Smooth muscle cell (in vitro differentiated cells): Measurements from ENCODE around the gene IQSEC3. TPM values are rescaled to one million over a fixed set of nuclear protein-coding genes. Genes with fewer than 3 reads are reported as not detected.

Experiments used
- DNase-seq: peaks from one replicate; lab custom pipeline; 2025; ENCODE audit not compliant: unreplicated experiment; lab: John Stamatoyannopoulos, UW
- H2AFZ ChIP-seq: fragments of 200-600 bp; sonication (generic); 2 replicates; pipeline ENCODE4 v1.6.0; 2016; ENCODE audit warnings: antibody characterized with exemption, low read depth, mild to moderate bottlenecking
- H3F3A ChIP-seq: fragments of 200-600 bp; sonication (generic); 2 replicates; pipeline ENCODE4 v1.6.0; 2017; ENCODE audit warnings: antibody characterized with exemption, low read depth
- H3K27ac ChIP-seq: fragments of 200-600 bp; sonication (generic); 2 replicates; pipeline ENCODE4 v1.5.1; 2016; ENCODE audit warnings: low read depth, mild to moderate bottlenecking
- H3K27me3 ChIP-seq: fragments of 200-600 bp; sonication (generic); 2 replicates; pipeline ENCODE4 v1.6.1; 2016; ENCODE audit warnings: low read depth, mild to moderate bottlenecking
- H3K36me3 ChIP-seq: fragments of 200-600 bp; sonication (generic); 2 replicates; pipeline ENCODE4 v1.5.1; 2016; ENCODE audit warnings: low read depth
- H3K4me1 ChIP-seq: fragments of 200-600 bp; sonication (generic); 2 replicates; pipeline ENCODE4 v1.5.1; 2016; ENCODE audit warnings: low read depth
- H3K4me2 ChIP-seq: fragments of 200-600 bp; sonication (generic); 2 replicates; pipeline ENCODE4 v1.6.0; 2016; ENCODE audit warnings: mild to moderate bottlenecking
- H3K4me3 ChIP-seq: fragments of 200-600 bp; sonication (generic); 2 replicates; pipeline ENCODE4 v1.5.1; 2016; ENCODE audit warnings: mild to moderate bottlenecking
- H3K79me2 ChIP-seq: fragments of 200-600 bp; sonication (generic); 2 replicates; pipeline ENCODE4 v1.6.0; 2016; ENCODE audit warnings: low read depth, mild to moderate bottlenecking
- H3K9ac ChIP-seq: fragments of 200-600 bp; sonication (generic); 2 replicates; pipeline ENCODE4 v1.6.0; 2016; ENCODE audit warnings: low read depth
- H3K9me3 ChIP-seq: fragments of 200-600 bp; sonication (generic); replicated peaks from 2 replicates; pipeline ENCODE4 v1.5.1; 2016; ENCODE audit warnings: low read depth
- H4K20me1 ChIP-seq: fragments of 200-600 bp; sonication (generic); 2 replicates; pipeline ENCODE4 v1.6.0; 2016; ENCODE audit warnings: low read depth
- WGBS: methylation state at CpG from one replicate; pipeline ENCODE4 v1.1.7; 2016; ENCODE audit warnings: low lambda C conversion rate; 5-methylcytosine and 5-hydroxymethylcytosine counted together
- polyA plus RNA-seq: library from polyadenylated mRNA; unstranded; fragments of >200 nt; fragmentation: Nextera tagmentation; extraction: Ambion mirVana; gene quantifications from 2 replicates; pipeline ENCODE4 v1.2.1, GENCODE V29; 2016
- total RNA-seq: library from RNA; depleted of rRNA; stranded (reverse); fragments of >200 nt; gene quantifications from 2 replicates; pipeline ENCODE4 v1.2.3, GENCODE V29; 2014
- TF ChIP-seq, protein P1 (sequence below): fragments of 200-600 bp; sonication (generic); IDR thresholded peaks from 2 replicates; pipeline ENCODE4 v1.5.1; 2017; ENCODE audit warnings: borderline replicate concordance, mild to moderate bottlenecking, antibody characterized with exemption; ENCODE audit not compliant: insufficient read depth, poor library complexity, severe bottlenecking

Gene IQSEC3
- total and polyA plus RNA-seq, 2 experiments from 2014 or later: 0.72 to 2.4 TPM

DNA sequence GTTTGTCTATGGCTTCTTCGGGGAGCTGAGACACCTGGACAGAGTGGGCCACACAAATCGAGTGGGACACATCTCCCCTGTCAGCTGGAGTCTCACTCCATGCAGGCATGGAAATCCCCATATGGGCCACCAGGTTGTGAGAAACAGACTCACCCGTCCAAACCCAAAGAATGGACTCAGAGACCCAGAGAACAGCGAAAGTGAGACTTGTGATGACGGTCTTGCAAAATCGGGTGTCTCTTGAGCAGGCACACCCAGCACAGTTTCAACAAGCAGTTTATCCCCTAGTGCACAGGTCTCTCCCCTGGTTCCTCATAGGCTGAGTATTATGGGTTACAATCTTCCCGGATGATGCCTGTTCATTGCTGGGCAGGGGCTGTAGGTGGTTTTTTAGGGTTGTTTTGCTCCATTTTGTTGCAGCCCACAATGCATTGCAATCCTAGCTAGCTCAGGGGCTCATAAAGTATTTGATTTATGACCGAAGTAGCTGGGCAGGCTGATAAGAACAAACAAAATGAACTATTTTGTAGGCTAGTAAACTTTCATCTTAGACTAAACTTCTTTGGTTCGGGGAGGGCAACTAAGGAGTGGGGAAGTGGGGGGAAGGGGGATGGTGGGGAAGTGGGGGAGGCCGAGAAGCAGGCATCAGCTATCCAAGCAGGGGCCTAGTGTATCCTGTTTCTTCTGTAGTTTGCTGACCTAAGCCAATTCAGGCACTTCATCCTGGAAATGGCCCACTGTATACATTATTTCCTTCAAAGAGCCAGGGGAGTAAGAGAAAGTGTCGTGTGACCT is 45.3 kb downstream of the IQSEC3 start:
- H3K27ac ChIP-seq: no peak overlapping the region
- 56% methylated on average over 11 of the region's 11 CpGs for WGBS

DNA sequence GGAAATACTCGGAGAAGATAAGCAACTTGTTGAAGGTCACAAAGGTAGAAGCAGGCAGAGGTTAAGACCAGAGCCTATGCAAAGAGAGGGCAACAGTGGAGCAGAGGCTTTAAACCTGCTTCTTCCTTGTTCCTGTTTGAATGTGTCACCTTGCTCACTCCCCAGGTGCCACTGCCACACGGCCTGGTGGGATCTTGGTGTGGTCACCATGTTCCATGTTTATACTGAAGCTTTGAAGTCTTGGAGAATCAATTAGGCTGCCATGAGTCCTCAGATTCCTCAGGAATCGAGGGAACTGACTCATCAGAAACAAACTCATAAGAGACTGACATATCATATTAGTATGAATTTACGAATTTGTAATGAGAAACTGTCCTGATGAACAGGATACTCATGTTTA is 46.8 kb downstream of the IQSEC3 start:
- H3K36me3 ChIP-seq: no peaks in the 10 kb centered on the region
- H4K20me1 ChIP-seq: no peaks in the 10 kb centered on the region
- no peak overlapping the region for H3K4me2 ChIP-seq
- TF ChIP-seq, protein P1, sequence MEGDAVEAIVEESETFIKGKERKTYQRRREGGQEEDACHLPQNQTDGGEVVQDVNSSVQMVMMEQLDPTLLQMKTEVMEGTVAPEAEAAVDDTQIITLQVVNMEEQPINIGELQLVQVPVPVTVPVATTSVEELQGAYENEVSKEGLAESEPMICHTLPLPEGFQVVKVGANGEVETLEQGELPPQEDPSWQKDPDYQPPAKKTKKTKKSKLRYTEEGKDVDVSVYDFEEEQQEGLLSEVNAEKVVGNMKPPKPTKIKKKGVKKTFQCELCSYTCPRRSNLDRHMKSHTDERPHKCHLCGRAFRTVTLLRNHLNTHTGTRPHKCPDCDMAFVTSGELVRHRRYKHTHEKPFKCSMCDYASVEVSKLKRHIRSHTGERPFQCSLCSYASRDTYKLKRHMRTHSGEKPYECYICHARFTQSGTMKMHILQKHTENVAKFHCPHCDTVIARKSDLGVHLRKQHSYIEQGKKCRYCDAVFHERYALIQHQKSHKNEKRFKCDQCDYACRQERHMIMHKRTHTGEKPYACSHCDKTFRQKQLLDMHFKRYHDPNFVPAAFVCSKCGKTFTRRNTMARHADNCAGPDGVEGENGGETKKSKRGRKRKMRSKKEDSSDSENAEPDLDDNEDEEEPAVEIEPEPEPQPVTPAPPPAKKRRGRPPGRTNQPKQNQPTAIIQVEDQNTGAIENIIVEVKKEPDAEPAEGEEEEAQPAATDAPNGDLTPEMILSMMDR: no peak
- no peaks in the 10 kb centered on the region for H3F3A ChIP-seq
- H3K4me1 ChIP-seq: peaks cover 17% of the 10 kb centered on the region
- H3K27ac ChIP-seq: no peak overlapping the region
- H3K79me2 ChIP-seq: no peaks in the 10 kb centered on the region
- no peaks in the 10 kb centered on the region for H3K9me3 ChIP-seq
- no peaks in the 10 kb centered on the region for H3K27me3 ChIP-seq
- H3K4me3 ChIP-seq: no peak overlapping the region
- 65% methylated on average over 4 of the region's 4 CpGs for WGBS
- H2AFZ ChIP-seq: no peak overlapping the region
- no peak for DNase-seq
- no peak overlapping the region for H3K9ac ChIP-seq

More for the DNA sequence above, 45.3 kb downstream of the IQSEC3 start:
- Histone ChIP-seq H3K4me2 (peak overlapping the region; percentile 17), H4K20me1 (no peaks in the 10 kb centered on the region), H3K4me3 (no peak overlapping the region), H3K4me1 (peaks cover 19% of the 10 kb centered on the region), H3K36me3 (no peaks in the 10 kb centered on the region), H3K9me3 (no peaks in the 10 kb centered on the region), H3K9ac (no peak overlapping the region), H3F3A (no peaks in the 10 kb centered on the region), H3K79me2 (no peaks in the 10 kb centered on the region), H3K27me3 (no peaks in the 10 kb centered on the region), H2AFZ (no peak overlapping the region)
- no peak for DNase-seq
- TF ChIP-seq, protein P1: no peak

DNA sequence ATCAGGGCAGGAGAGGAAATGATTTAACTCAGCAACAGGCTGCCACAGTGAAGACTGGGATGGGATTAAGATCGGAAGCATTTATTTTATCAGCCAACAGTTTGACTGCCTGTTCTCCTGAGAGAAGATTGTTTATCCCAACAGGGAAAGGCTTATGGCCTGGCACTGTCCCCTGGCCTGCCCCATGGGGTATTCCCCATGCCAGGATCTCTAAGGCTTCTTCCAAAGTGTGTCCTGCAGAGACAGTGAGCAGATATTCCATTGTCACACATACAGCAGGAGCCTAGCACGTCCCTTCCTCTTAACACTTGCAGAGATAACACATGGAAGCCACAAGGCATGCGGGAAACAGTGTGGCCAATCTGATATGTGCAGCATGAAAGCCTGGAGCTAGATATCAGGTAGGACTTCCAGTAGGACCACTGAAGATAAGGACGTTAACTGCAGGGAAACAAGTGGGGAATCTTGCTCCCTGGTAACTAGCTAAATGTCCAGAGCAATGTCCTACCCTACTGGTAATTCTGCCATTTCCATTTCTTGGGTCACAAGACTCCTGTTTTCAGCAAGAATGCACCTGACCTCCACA is 48.2 kb downstream of the IQSEC3 start:
- no peaks in the 10 kb centered on the region for H3K27me3 ChIP-seq

More for the DNA sequence above, 48.2 kb downstream of the IQSEC3 start:
- H2AFZ ChIP-seq: no peak overlapping the region
- no peak overlapping the region for H3K4me2 ChIP-seq
- DNase-seq: no peak
- WGBS: 46% methylated on average over 4 of the region's 4 CpGs
- no peak overlapping the region for H3K9ac ChIP-seq
- no peaks in the 10 kb centered on the region for H3F3A ChIP-seq
- TF ChIP-seq, protein P1: no peak
- no peak overlapping the region for H3K4me3 ChIP-seq
- H3K79me2 ChIP-seq: no peaks in the 10 kb centered on the region
- H3K27ac ChIP-seq: no peak overlapping the region
- H3K9me3 ChIP-seq: no peaks in the 10 kb centered on the region
- H4K20me1 ChIP-seq: no peaks in the 10 kb centered on the region
- H3K36me3 ChIP-seq: no peaks in the 10 kb centered on the region
- peaks cover 13% of the 10 kb centered on the region for H3K4me1 ChIP-seq
